Endodermal cell (in vitro differentiated cells): ENCODE results near the gene PMEPA1. TPM values are rescaled to one million over a fixed set of nuclear protein-coding genes. Genes with fewer than 3 reads are reported as not detected.
A peak's percentile ranks its signal among the peaks of the same experiment; 100 is the strongest.

Experiments
- DNase-seq: peaks from one replicate; pipeline ENCODE4 v3.0.0-alpha.2; 2017
- H3K27ac ChIP-seq: 2 replicates; pipeline ENCODE4 v1.5.1; 2013; ENCODE audit warnings: mild to moderate bottlenecking, low read depth, low read length, moderate library complexity
- H3K27me3 ChIP-seq: 2 replicates; pipeline ENCODE4 v1.6.1; 2013; ENCODE audit warnings: mild to moderate bottlenecking, low read length, moderate library complexity; ENCODE audit not compliant: insufficient read depth, control insufficient read depth, poor library complexity, severe bottlenecking
- H3K36me3 ChIP-seq: 2 replicates; pipeline ENCODE4 v1.7.0; 2013; ENCODE audit warnings: mild to moderate bottlenecking, low read length, moderate library complexity; ENCODE audit not compliant: control insufficient read depth, insufficient read depth
- H3K4me1 ChIP-seq: one replicate; pipeline ENCODE4 v1.7.0; 2013; ENCODE audit warnings: low read length; ENCODE audit not compliant: control insufficient read depth, insufficient read depth
- H3K4me3 ChIP-seq: 2 replicates; pipeline ENCODE4 v1.5.1; 2013; ENCODE audit warnings: mild to moderate bottlenecking, low read length, moderate library complexity
- H3K9ac ChIP-seq: 2 replicates; pipeline ENCODE4 v1.6.1; 2013; ENCODE audit warnings: mild to moderate bottlenecking, low read length, moderate library complexity; ENCODE audit not compliant: poor library complexity, severe bottlenecking; ENCODE audit errors: extremely low read depth
- H3K9me3 ChIP-seq: 2 replicates; pipeline ENCODE4 v1.6.1; 2013; ENCODE audit warnings: mild to moderate bottlenecking, low read length, moderate library complexity; ENCODE audit not compliant: control insufficient read depth
- H3K27ac Mint-ChIP-seq: 2 replicates; pipeline ENCODE4 v1.8.0; 2020; ENCODE audit warnings: mixed read lengths
- H3K27me3 Mint-ChIP-seq: 2 replicates; pipeline ENCODE4 v1.8.0; 2021; ENCODE audit warnings: mild to moderate bottlenecking, mixed read lengths; ENCODE audit not compliant: insufficient read depth
- H3K36me3 Mint-ChIP-seq: 2 replicates; pipeline ENCODE4 v1.8.0; 2020; ENCODE audit warnings: low read depth, mixed read lengths
- H3K4me1 Mint-ChIP-seq: 2 replicates; pipeline ENCODE4 v1.8.0; 2020; ENCODE audit warnings: mixed read lengths
- H3K4me3 Mint-ChIP-seq: 2 replicates; pipeline ENCODE4 v1.8.0; 2020; ENCODE audit warnings: mild to moderate bottlenecking, moderate library complexity, mixed read lengths
- H3K9me3 Mint-ChIP-seq: 2 replicates; pipeline ENCODE4 v1.8.0; 2020; ENCODE audit warnings: mild to moderate bottlenecking, mixed read lengths
- CTCF ChIP-seq: fragments of 200-600 bp; sonication (generic); conservative IDR thresholded peaks from 2 replicates; pipeline ENCODE4 v1.5.0; 2021; ENCODE audit warnings: antibody characterized with exemption, mild to moderate bottlenecking
- WGBS, 2 experiments: methylation state at CpG; one replicate each; pipeline versions ENCODE4 v1.1.5 to v1.1.7; 2013; ENCODE audit warnings: missing lambda C conversion rate in 2 of 2, mixed read lengths in 1 of 2; ENCODE audit not compliant: insufficient coverage in 1 of 2, insufficient read length in 1 of 2; 5-methylcytosine and 5-hydroxymethylcytosine counted together
- total RNA-seq, 2 donors: library from RNA; stranded (reverse); fragmentation: NEBNext Ultra II Directional in 1 of 2; extraction: Animal tissue kit (Norgen Biotek cat#: 25700) in 1 of 2; gene quantifications; 2 replicates in 1 of 2; 3 replicates in 1 of 2; pipeline ENCODE4 v1.2.1, GENCODE V29; 2021

The PMEPA1 gene
- total RNA-seq, 2 donors from 2014 or later, result 18.8 to 37.4 TPM

GRCh38 chr20:57688295-57688694, 21.5 kb downstream of the PMEPA1 start:
- H3K9me3 Mint-ChIP-seq, result no peaks in the 10 kb centered on the region
- TF ChIP-seq CTCF, result no peak
- peak overlapping the region; percentile 80 for H3K27ac Mint-ChIP-seq
- peaks cover 39% of the 10 kb centered on the region for H3K36me3 ChIP-seq
- H3K4me3 ChIP-seq, result no peak overlapping the region
- H3K27me3 Mint-ChIP-seq, result no peaks in the 10 kb centered on the region
- H3K4me1 Mint-ChIP-seq, result peaks cover 49% of the 10 kb centered on the region
- H3K9ac ChIP-seq, result no peak overlapping the region
- no peak overlapping the region for H3K4me3 Mint-ChIP-seq
- 85 to 100% methylated on average over 3 to 5 of the region's 5 CpGs for WGBS, 2 experiments
- H3K27ac ChIP-seq, result peak overlapping the region; percentile 100
- H3K27me3 ChIP-seq, result no peaks in the 10 kb centered on the region
- H3K9me3 ChIP-seq, result no peaks in the 10 kb centered on the region
- H3K36me3 Mint-ChIP-seq, result peaks cover 5% of the 10 kb centered on the region
- peaks cover 18% of the 10 kb centered on the region for H3K4me1 ChIP-seq
- no peak for DNase-seq

DNA sequence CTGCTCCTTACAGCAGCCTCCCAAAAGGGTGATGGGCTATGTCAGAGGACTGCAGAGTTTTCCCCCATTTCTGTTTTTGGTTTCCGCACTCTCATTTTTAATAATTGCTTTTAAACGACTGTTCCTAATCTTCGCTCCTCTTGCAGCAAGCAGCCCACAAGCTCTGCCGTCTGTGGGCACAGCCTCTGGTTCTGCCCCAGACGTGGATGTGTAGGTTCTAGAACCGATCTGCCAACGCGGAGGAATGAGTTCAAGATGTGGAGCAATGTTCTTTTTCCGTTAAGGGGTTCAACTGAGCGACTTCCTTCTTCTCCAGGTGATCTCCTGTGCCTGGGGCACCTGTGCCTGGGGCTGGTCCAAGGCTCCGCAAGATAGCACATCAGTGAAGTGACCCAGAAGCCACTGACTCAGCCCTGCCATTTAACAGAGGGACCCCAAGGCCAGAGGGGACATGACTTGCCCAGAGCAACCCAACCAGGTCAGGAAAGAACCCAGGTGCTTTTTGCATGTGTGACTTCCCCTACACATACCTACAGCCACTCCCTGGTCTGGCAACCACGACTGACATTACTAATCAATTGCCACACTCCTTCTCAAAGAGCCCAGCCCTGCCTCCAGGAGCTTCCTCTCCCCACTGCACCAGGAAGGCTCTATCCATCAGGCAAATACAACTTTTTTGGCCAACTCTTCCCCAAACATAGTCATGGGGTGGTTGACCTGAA, 22.7 kb downstream of the PMEPA1 start:
- H3K36me3 Mint-ChIP-seq, result peaks cover 5% of the 10 kb centered on the region
- Histone ChIP-seq H3K4me1 (peaks cover 11% of the 10 kb centered on the region), H3K27me3 (no peaks in the 10 kb centered on the region), H3K9ac (no peak overlapping the region), H3K9me3 (no peaks in the 10 kb centered on the region), H3K36me3 (peaks cover 50% of the 10 kb centered on the region), H3K27ac (peak overlapping the region; percentile 100), H3K4me3 (no peak overlapping the region)
- no peak overlapping the region for H3K4me3 Mint-ChIP-seq
- H3K4me1 Mint-ChIP-seq, result peaks cover 43% of the 10 kb centered on the region
- H3K9me3 Mint-ChIP-seq, result no peaks in the 10 kb centered on the region
- no peaks in the 10 kb centered on the region for H3K27me3 Mint-ChIP-seq
- H3K27ac Mint-ChIP-seq, result peak overlapping the region; percentile 13
- 94 to 97% methylated on average over 9 to 12 of the region's 12 CpGs for WGBS, 2 experiments
- DNase-seq, result no peak
- TF ChIP-seq CTCF, result no peak

DNA sequence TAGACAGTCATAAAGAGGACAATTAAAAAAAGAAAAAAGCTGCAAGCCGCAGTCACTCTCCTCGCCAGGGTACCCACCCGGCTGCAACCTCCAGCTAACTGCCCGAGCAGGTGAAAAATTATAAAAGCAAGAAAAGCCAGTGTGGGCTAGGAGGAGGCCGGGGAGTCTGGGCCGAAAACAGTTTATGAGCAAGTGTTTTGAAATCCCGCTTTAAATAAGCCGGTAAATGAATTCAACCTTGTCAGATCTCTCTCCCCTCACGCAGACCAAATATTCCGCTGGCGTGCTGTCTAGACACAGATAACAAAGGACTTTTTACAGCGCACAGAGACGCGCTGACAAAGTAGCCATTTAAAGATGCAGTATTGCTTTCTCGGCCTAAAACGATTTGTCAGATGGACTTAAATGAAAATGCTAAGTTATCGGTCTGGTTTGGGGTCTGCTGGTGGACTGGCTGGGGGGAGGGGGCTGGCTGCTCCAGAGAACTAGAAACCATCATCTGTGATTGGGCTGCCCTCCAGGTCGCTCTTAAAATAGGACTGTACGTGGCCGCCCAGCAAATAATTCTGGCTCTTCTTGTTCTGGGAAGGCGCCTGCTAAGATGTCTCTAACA, 24.6 kb downstream of the PMEPA1 start:
- peak overlapping the region; percentile 100 for H3K27ac ChIP-seq
- Mint-ChIP-seq H3K9me3 (no peaks in the 10 kb centered on the region), H3K36me3 (peaks cover 6% of the 10 kb centered on the region), H3K27me3 (no peaks in the 10 kb centered on the region), H3K4me3 (no peak overlapping the region), H3K4me1 (peaks cover 52% of the 10 kb centered on the region), H3K27ac (peak overlapping the region; percentile 81)
- peaks cover 53% of the 10 kb centered on the region for H3K36me3 ChIP-seq
- no peak overlapping the region for H3K4me3 ChIP-seq
- H3K27me3 ChIP-seq, result no peaks in the 10 kb centered on the region
- peaks cover 11% of the 10 kb centered on the region for H3K4me1 ChIP-seq
- WGBS, 2 experiments, result 66 to 86% methylated on average over 18 to 21 of the region's 21 CpGs
- TF ChIP-seq CTCF, result no peak
- DNase-seq, result no peak
- no peak overlapping the region for H3K9ac ChIP-seq
- H3K9me3 ChIP-seq, result no peaks in the 10 kb centered on the region
